Panc1 (cell line): ENCODE results near the gene KIRREL3. TPM values are rescaled to one million over a fixed set of nuclear protein-coding genes. Genes with fewer than 3 reads are reported as not detected.

Experiments used
- ATAC-seq: fragments of 200-7000 bp; cut with Tn5 transposase; 2 replicates; pipeline ENCODE4 v1.9.1; 2020; ENCODE audit warnings: mild to moderate bottlenecking, moderate library complexity
- BruUV-seq: library from RNA; stranded (reverse); fragments of 400-500 nt; replicated peaks from 2 replicates; lab custom pipeline; 2021; lab: Mats Ljungman, UMichigan
- CTCF ChIA-PET: fragments of 300-600 bp; sonication (Branson Sonifier 250); formaldehyde crosslinking; loops from one replicate; lab custom pipeline; 2022; ENCODE audit warnings: antibody characterized with exemption; lab: Charles Lee
- POLR2A ChIA-PET: fragments of 300-600 bp; sonication (Branson Sonifier 250); formaldehyde crosslinking; loops from one replicate; lab custom pipeline; 2022; ENCODE audit warnings: antibody characterized with exemption; lab: Charles Lee
- DNase-seq: peaks from one replicate; pipeline ENCODE4 v3.0.0-alpha.2; 2010; ENCODE audit warnings: low read depth, low spot score
- H3K27ac ChIP-seq: 2 replicates; pipeline ENCODE4 v1.5.1; 2011; ENCODE audit warnings: mild to moderate bottlenecking, low read length, inconsistent platforms
- H3K27me3 ChIP-seq: fragments of 200-500 bp; sonication (Bioruptor generic); 2 replicates; pipeline ENCODE4 v1.6.0; 2014; ENCODE audit warnings: low read length, inconsistent platforms; ENCODE audit not compliant: control insufficient read depth, insufficient read depth
- H3K36me3 ChIP-seq: fragments of 200-500 bp; sonication (Bioruptor generic); 2 replicates; pipeline ENCODE4 v1.5.1; 2014; ENCODE audit warnings: inconsistent platforms, mild to moderate bottlenecking, low read length, moderate library complexity; ENCODE audit not compliant: control insufficient read depth, insufficient read depth
- H3K4me1 ChIP-seq: 2 replicates; pipeline ENCODE4 v1.5.1; 2011; ENCODE audit warnings: inconsistent platforms, mild to moderate bottlenecking, low read length, moderate library complexity; ENCODE audit not compliant: control insufficient read depth, insufficient read depth
- H3K4me3 ChIP-seq, 2 experiments: 2 replicates each; pipeline ENCODE4 v1.5.1; 2011 to 2012; ENCODE audit warnings: low read depth in 2 of 2, low read length in 2 of 2, mild to moderate bottlenecking in 2 of 2, inconsistent platforms in 1 of 2, moderate library complexity in 1 of 2
- H3K9me3 ChIP-seq: fragments of 200-500 bp; sonication (Bioruptor generic); 2 replicates; pipeline ENCODE4 v1.5.1; 2014; ENCODE audit warnings: low read depth, mild to moderate bottlenecking, inconsistent platforms, low read length, moderate library complexity; ENCODE audit not compliant: control insufficient read depth, insufficient read depth
- POLR2AphosphoS5 ChIP-seq: IDR thresholded peaks from 2 replicates; pipeline ENCODE4 v1.6.1; 2012; ENCODE audit warnings: mild to moderate bottlenecking, low read depth, low read length, moderate library complexity
- SIN3A ChIP-seq: IDR thresholded peaks from 2 replicates; pipeline ENCODE4 v1.6.1; 2012; ENCODE audit warnings: low read depth, mild to moderate bottlenecking, low read length, moderate library complexity, borderline replicate concordance; ENCODE audit not compliant: insufficient read depth
- TCF7L2 ChIP-seq: IDR thresholded peaks from 2 replicates; pipeline ENCODE4 v1.6.1; 2011; ENCODE audit warnings: mild to moderate bottlenecking, low read depth, low read length, inconsistent platforms
- in situ Hi-C: cut with HindIII; loops from 2 replicates; pipeline ENCODE4 v1.10.0; 2016; ENCODE audit warnings: low sequenced_read_pairs, low pct_unique_long_range_greater_than_20kb
- intact Hi-C: fragments of 100-400 bp; cut with micrococcal nuclease; formaldehyde crosslinking; loops from one replicate; pipeline ENCODE4 v1.10.0; 2022; ENCODE audit not compliant: unreplicated experiment
- total RNA-seq: library from RNA; stranded (reverse); gene quantifications from one replicate; pipeline ENCODE4 v1.2.1, GENCODE V29; 2021; ENCODE audit not compliant: unreplicated experiment
- TF ChIP-seq, protein P1 (sequence below): fragments of 450-650 bp; IDR thresholded peaks from 2 replicates; pipeline ENCODE4 v1.5.1; 2017; ENCODE audit warnings: mild to moderate bottlenecking
- TF ChIP-seq, protein P2 (sequence below), 2 experiments: IDR thresholded peaks; 2 replicates each; pipeline ENCODE4 v1.6.1; 2011 to 2012; ENCODE audit warnings: low read depth in 2 of 2, control low read depth in 1 of 2, low read length in 1 of 2, mild to moderate bottlenecking in 1 of 2, moderate library complexity in 1 of 2; ENCODE audit not compliant: insufficient read depth in 1 of 2

KIRREL3 gene
- total RNA-seq, 1 experiment from 2014 or later = 0.36 TPM

DNA sequence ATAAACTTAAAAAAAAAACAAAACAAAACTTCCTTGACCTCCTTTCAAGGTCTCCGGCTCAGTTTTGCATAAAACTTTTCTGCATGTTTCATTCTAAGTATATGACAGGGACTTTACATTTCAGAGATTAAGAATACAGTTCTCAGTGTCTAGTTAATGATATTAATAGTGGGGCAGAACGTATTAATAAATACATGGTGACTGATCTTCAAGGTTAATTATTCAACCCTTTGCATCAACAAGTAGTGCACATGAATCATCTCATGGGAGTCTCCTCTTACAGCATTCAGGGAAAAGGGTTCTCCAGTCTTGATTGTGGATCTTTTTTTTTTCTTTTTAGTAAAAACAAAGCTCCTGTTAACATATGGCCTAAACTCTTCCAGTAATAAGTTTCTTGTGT lies 146.8 kb downstream of the KIRREL3 start:
- no peak for DNase-seq
- BruUV-seq = no TSS peak
- no peaks in the 10 kb centered on the region for H3K4me1 ChIP-seq
- H3K9me3 ChIP-seq = no peaks in the 10 kb centered on the region
- H3K27me3 ChIP-seq = no peaks in the 10 kb centered on the region
- intact Hi-C loops (no loop called here), in situ Hi-C loops (no loop called here)
- no peaks in the 10 kb centered on the region for H3K36me3 ChIP-seq
- ChIA-PET CTCF (no interaction called here), POLR2A (interaction anchor here (0.6 kb wide), 1 partner anchor 501 kb away, joined by 4 read pairs; no protein-coding TSS in a partner anchor)
- no peak for ATAC-seq
- TF ChIP-seq SIN3A (no peak), TCF7L2 (no peak), POLR2AphosphoS5 (no peak)
- TF ChIP-seq, protein P1, sequence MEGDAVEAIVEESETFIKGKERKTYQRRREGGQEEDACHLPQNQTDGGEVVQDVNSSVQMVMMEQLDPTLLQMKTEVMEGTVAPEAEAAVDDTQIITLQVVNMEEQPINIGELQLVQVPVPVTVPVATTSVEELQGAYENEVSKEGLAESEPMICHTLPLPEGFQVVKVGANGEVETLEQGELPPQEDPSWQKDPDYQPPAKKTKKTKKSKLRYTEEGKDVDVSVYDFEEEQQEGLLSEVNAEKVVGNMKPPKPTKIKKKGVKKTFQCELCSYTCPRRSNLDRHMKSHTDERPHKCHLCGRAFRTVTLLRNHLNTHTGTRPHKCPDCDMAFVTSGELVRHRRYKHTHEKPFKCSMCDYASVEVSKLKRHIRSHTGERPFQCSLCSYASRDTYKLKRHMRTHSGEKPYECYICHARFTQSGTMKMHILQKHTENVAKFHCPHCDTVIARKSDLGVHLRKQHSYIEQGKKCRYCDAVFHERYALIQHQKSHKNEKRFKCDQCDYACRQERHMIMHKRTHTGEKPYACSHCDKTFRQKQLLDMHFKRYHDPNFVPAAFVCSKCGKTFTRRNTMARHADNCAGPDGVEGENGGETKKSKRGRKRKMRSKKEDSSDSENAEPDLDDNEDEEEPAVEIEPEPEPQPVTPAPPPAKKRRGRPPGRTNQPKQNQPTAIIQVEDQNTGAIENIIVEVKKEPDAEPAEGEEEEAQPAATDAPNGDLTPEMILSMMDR = no peak
- TF ChIP-seq, protein P2, sequence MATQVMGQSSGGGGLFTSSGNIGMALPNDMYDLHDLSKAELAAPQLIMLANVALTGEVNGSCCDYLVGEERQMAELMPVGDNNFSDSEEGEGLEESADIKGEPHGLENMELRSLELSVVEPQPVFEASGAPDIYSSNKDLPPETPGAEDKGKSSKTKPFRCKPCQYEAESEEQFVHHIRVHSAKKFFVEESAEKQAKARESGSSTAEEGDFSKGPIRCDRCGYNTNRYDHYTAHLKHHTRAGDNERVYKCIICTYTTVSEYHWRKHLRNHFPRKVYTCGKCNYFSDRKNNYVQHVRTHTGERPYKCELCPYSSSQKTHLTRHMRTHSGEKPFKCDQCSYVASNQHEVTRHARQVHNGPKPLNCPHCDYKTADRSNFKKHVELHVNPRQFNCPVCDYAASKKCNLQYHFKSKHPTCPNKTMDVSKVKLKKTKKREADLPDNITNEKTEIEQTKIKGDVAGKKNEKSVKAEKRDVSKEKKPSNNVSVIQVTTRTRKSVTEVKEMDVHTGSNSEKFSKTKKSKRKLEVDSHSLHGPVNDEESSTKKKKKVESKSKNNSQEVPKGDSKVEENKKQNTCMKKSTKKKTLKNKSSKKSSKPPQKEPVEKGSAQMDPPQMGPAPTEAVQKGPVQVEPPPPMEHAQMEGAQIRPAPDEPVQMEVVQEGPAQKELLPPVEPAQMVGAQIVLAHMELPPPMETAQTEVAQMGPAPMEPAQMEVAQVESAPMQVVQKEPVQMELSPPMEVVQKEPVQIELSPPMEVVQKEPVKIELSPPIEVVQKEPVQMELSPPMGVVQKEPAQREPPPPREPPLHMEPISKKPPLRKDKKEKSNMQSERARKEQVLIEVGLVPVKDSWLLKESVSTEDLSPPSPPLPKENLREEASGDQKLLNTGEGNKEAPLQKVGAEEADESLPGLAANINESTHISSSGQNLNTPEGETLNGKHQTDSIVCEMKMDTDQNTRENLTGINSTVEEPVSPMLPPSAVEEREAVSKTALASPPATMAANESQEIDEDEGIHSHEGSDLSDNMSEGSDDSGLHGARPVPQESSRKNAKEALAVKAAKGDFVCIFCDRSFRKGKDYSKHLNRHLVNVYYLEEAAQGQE (IDR thresholded peaks at IDR 0.05; ENCODE audit: insufficient read depth in 1 of 2, low read depth in 2 of 2, low read length in 1 of 2) = no peak
- H3K27ac ChIP-seq = no peak overlapping the region
- H3K4me3 ChIP-seq = no peak overlapping the region

DNA sequence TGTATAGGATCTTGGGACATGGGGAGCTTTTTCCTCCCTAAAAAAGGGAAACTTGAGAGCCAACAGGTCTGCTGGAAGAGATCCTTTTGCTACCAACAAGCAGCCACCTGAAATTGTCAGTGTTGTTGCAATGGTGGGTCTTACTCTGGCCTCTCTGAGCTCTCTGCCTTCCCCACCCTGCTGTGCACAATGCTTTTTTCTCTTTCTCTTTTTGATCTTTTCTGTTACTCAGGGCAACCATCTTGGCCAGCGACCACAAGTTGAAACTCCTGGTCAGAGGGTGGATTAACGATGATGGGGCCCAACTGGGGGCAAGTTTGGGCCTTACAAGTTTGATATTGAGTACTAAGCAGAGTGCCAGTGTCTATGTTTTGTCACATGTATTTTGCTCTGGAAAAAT lies 155.8 kb downstream of the KIRREL3 start:
- no peak for ATAC-seq
- BruUV-seq = no TSS peak
- H3K36me3 ChIP-seq = no peaks in the 10 kb centered on the region
- ChIA-PET POLR2A (no interaction called here), CTCF (no interaction called here)
- DNase-seq = no peak
- H3K27ac ChIP-seq = no peak overlapping the region
- TF ChIP-seq, protein P1 = no peak
- TF ChIP-seq POLR2AphosphoS5 = no peak
- TF ChIP-seq SIN3A = no peak
- no peak for TF ChIP-seq TCF7L2
- H3K4me3 ChIP-seq = no peak overlapping the region
- in situ Hi-C loops = no loop called here
- H3K4me1 ChIP-seq = no peaks in the 10 kb centered on the region
- H3K9me3 ChIP-seq = no peaks in the 10 kb centered on the region
- H3K27me3 ChIP-seq = peaks cover 5% of the 10 kb centered on the region; the same call in 1 of the 2 replicates
- intact Hi-C loops = no loop called here
